T-helper 9 cell (primary cell): ENCODE results near the gene MAK.
A peak's percentile ranks its signal among the peaks of the same experiment; 100 is the strongest.
"Not testable (repeated sequence)": the region's sequence is repeated elsewhere in the genome, so short reads cannot be mapped to it uniquely, and the experiment has no call there.

Experiments used
- DNase-seq: peaks from one replicate; pipeline ENCODE4 v3.0.0-alpha.2; 2020

The MAK gene

DNA sequence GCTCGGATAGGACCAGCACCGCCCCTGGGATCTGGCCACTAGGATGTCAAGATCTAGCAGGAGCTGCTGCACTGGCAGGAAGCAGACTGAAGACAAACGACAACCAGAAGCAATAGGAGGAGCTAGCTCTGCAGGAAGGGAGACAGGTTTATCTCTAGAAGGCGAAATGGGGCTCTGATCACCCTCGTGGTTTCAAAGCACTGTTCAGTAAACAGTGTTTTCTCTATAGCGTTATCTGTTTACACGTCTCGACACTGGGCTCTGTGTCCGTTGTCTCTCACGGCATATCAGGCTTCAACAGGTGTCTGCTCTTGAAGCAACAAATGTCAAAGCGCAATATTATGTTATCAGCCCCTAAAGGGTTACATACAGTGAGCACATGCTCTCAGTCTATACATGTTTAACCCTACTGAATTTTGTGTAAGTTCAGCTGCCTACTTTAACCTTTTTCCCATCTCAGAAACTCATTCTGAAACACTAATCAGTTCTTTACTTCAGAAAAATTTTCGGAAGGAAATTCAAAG lies 66.9 kb downstream of the MAK start:
- no peak for DNase-seq

DNA sequence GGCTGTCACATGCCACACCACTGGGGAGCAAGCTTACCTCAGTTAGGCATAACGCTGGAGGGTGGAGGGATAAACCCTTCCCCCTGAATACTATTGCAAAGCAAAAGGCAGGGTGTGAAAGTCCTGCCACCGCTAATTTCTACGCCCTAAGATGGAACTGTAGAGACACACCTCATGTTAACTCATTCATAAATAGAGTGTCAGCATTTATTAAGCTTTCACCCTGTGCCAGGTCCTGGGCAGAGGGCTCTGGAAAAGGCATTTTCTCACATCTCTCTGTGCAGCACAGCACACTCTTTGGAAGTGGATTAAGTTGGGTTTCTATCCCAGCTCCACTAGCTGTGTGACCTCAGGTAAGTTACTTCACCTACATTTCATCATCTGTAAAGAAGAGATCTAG lies 68.9 kb downstream of the MAK start:
- no peak for DNase-seq

DNA sequence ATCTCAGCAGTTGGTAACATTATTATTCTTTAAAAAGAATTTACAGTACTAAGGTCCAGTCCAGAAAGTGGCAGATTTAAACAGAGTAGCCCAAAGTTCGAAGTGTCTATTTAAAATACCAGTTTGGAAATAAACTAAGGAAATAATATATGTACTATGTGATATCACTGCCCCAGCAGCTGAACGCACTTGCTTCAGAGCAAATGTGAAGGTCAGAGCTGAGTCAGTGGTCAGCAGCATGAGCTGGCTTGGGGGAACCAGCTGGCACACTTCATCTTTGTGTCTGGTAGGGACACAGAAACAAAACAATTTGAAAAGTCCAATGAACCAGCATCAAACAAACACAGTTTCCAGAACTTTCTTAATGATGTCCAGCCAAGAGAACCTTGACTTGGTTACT lies 75.3 kb downstream of the MAK start:
- DNase-seq: no peak

DNA sequence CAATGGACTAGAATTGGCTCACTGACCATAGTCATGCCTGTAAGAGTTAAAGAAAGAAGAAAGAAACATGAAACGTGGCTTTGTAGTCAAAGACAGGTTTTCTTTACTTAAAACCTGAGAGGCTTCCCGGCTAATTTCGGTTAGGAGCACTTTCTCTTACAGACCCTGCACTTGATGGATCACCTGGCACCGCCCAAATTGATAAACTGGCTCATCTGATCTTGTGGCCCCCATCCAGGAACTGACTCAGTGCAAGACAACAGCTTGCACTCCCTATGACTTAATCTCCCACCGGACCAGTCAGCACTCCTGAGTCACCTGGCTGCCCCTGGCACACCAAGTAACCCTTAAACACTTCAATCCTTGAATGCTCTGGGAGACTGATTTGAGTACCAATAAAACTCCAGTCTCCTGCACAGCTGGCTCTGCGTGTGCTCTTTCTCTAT lies 78.4 kb downstream of the MAK start:
- no peak for DNase-seq

DNA sequence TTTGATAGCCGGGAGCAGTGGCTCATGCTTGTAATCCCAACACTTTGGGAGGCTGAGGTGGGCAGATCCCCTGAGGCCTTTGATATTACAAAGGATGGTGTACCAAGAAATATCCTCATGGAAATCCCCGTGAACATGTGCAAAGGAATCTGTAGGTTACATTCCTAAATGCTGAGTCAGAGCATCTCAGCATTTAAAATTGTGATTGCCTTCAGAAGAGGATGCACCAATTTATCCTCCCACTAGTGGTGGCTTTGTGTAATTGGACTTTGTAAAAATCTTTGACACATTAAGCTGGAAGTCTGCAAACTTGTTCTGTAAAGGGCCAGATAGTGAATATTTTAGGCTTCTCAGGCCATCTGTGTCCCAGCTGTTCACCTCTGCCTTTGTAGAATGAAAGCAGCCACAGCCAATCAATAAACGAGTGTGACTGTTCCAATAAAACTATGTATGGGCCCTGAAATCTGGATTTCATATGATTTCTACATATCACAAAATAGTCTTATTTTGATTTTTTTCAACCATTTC lies 79.0 kb downstream of the MAK start:
- no peak for DNase-seq

DNA sequence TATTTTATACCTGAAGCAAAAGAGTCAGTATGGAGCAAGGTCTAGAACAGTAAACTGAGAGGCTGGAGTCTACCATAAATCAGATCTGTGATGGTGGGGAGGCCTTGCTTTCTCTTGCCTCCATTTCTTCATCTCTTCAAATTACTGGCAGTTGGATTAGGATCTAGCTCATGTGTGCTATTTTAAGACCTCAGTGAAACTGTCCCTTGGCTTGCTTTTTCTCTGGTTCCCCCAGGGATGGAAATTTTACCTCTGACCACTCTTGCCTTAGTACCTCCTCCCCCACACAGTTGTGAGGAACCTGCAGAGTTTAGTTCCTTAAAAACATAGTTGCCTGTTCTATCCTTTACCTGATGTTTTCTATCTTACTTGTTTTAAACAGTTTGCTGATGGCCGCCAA lies 82.3 kb downstream of the MAK start:
- DNase-seq: no peak

DNA sequence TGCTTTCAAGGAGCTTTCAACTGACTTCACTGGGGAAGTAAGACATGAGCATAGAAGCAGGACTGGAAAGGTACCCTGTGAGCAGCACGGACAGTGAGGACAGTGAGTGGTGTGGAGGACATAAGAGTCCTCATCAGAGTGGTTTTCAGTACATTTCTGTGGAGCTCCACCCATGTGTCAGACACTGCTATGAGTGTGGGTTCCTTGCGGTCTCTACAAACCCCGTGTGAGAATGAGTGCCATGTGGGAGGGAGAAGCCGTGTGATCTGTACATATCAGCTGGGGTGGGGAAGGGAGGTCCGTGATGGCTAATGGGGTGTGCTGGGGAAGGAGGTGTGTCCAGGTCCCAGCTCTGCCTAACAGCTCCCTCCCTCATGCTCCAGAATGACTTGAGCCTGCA lies 86.6 kb downstream of the MAK start:
- DNase-seq: not testable (repeated sequence)

DNA sequence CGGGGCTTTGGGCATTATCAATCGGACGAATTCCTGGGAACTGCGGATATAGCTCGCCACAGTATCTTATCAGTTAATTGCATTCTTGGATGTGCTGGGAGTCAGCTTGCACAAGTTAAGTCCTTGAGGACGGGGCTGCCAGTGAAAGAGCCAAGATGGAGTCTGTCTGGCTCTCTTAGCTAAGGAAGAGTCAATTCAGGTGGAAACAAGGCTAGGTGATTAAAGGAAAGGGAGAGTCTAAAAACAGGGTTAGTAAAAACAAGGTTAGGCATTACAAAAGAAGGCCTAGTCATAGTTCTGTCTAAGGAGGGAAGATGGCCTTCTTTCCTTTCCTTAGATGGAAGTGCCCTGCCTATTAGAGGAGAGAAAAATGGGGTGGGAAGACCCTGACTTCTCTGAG lies 87.8 kb downstream of the MAK start:
- not testable (repeated sequence) for DNase-seq

DNA sequence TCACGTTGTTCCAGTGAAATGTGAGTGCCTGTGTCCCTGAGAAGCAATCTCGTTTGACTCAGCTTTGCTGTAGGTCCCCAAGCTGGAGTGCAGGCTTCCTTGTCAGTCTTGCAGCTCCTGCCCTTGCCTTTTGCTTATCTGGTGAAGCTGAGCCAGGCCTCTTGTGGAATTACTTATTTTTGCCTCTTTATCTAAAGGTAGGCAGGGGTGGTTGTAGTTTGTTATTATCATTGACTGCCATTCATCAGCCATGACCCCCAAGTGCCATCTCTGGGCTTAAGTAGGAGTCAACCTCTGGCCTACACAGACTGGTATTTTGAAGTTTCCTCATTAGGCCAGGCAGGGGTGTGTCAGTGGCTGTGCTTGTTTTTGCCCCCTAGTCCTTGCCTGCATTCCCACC lies 88.6 kb downstream of the MAK start:
- DNase-seq: no peak

DNA sequence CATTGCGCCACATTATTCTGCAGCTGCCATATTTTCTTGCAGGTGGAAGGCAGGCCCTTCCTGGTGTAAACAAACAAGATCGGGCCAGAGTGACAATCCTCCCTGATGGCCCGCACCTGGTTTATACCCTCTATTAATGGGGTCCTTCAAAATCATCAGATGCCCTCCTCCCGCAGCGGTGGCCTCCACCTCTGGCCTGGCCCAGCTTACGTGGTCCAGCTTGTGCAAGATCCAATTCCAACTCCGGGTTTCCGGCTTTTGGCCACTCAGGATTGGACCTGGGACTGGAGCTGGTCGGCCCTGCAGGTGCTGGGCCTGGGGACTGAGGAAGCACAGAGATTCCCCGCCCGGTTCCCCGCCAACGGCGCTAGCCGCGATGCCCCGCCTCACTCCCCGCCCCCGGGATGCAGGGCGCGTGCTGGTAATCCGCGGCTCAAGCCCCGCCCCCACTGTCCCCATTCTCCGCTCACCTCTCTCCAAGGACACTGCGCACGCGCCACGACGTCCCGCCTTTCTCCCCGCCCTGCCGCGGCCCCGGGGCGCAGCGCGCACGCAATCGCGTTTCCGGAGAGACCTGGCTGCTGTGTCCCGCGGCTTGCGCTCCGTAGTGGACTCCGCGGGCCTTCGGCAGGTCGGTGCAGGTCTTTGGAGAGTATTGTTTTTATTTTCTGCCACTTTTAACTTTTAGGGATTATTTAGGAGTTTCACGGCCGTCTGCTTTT lies 90.9 kb downstream of the MAK start, which contains the start of gene TMEM14B:
Gene TMEM14B (plus strand): TSS at position 555 of the 722 bp plus-strand sequence. CDS start 1,441 bp downstream, outside the sequence.
- peak; percentile 99 for DNase-seq

DNA sequence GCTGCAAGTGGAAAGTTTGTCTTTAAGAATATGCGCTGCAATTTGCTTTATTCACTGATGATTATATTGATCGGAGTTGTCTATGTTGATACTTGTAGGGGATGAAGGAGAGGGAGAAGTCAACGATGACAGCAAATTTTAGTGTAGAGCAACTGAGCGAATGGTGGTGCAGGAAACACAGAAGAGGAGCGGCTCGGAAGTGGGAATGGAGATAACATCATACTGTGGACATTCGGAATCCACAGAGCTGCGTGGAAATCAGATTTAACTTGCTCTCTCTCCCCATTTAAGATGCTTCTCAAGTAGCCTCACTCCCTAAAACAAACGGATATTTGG lies 91.5 kb downstream of the MAK start:
- DNase-seq: no peak

DNA sequence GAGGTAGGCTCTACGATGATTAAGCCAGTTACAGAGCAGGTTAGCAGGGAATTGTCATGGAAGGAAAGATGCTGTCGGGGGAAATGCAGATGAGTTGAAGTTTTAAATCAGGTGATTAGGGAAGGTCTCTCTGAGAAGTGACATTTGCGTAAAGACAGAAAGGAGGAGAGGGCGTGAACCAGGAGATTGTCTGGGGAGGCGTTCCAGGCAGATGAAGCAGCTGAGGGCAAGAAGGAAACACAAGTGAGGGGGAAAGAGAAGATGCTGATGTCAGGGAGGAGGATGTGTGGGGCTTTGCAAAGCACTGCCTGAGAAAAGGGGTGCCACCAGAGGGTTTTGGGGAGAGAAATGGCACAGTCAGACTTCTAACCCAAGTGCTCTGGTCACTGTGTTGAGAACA lies 93.2 kb downstream of the MAK start:
- no peak for DNase-seq

DNA sequence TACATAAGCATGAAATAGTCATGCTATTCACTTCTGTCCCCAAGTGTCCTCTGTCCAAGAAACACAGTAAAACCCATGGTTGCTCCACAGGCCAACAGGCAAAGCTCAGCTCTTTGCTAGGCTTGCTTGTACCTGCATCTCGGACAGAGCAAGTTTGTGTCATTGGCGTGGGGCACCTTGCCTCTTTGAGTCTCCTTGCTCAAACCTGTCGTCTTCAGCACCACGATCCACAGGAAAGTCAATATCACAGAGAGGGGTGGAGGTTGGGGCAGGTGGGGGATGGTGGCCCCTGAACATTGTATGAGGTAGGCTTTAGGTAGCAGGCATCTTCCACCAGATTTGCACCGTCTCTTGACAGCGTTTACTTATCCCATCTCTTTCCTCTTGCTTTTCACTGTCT lies 94.8 kb downstream of the MAK start:
- no peak for DNase-seq

DNA sequence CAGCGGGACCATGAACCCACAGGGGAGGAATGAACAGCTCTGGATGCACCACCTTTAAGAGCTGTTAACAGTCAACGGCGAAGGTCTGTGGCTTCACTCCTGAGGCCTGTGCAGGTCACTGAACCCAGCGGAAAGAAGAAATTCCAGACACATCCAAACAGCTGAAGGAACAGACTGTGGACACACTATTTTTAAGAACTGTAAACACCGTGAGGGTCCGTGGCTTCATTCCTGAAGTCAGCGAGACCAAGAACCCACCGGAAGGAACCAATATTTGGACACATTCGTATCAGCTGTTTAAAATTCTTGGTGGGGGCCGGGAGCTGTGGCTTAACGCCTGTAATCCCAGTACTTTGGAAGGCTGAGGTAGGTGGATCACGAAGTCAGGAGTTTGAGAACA lies 96.1 kb downstream of the MAK start:
- no peak for DNase-seq

DNA sequence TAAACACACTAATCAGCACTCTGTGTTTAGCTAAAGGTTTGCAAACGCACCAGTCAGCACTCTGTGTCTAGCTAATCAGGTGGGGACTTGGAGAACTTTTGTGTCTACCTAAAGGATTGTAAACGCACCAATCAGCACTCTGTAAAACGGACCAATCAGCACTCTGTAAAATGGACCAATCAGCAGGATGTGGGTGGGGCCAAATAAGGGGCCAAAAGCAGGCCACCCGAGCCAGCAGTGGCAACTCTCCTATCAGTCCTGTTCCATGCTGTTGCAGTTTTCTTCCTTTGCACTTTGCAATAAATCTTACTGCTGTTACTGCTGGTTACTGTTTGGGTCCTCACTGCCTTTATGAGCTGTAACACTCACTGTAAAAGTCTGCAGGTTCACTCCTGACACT lies 96.7 kb downstream of the MAK start:
- not testable (repeated sequence) for DNase-seq

DNA sequence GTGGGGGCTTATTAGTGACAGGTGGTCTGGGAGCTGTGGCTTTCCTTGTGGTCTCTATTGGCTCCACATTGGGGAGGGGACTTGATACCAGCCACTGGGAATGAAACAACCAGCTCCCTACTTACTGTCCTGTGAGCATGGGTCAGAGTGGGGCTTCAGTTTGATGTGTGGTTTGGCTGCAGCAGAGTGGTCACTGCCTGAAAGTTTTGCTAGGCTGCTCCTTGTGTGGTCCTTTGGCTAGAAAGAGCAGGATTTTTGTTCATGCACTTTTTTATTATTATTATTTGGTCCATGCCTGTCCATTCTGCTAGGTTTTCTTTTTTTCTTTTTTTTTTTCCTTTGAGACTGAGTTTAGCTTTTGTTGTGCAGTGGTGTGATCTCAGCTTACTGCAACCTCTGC lies 98.3 kb downstream of the MAK start:
- no peak for DNase-seq

DNA sequence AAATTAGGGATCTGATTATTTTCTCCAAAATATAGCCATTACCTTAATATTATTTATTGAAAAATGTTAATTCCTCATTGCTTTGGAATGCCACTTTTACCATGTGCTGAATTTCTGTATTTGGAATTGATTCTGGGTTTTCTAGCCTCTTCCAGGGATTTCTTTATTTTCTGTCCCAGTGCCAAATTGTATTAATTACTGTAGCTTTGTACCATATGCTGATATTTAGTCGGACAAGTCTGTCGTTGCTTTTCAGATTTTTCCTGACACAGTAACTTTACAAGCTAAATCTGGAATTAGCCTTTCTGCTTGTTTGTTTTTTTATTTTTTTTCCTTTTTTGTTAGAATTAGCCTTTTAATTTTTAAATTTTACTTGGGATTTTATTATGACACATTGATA lies 101.6 kb downstream of the MAK start:
- no peak for DNase-seq

DNA sequence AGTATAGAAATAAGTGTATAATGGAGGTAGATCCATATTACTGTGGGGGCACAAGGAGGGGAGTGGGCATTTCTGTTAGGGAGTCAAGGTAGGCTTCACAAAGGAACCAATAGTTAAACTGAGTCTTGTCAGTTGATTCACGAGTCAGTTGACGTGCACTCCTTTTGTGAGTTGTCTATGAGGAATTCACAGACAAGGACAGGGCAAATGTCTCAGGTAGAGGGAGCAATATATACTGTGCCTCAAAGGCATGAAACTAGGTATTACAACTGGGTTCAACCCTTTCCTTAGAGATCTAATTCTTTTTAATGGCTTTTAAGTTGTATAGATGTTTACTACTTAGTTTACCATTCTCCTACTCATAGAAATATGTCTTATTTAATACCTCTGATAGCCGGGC lies 104.5 kb downstream of the MAK start:
- DNase-seq: no peak

DNA sequence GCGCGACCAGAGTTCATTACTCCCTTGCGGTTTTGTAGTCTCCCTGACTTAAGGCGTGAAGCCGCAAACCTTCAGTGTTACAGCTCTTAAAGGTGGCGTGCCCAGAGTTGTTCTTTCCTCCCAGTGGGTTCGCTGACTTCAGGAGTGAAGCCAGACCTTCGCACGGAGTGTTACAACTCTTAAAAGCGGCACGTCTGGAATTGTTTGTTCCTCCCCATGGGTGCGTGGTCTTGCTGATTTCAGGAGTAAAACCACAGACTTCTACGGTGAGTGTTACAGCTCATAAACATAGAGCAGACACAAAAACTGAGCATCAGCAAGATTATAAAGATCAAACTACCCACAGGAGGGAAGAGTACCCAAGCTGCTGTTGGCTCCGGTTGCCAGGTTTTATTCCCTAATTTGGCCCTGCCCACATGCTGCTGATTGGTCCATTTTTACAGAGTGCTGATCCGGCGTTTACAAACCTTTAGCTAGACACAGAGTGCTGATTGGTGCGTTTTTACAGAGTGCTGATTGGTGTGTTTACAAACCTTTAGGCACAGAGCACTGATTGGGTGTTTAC lies 105.1 kb downstream of the MAK start:
- DNase-seq: no peak

DNA sequence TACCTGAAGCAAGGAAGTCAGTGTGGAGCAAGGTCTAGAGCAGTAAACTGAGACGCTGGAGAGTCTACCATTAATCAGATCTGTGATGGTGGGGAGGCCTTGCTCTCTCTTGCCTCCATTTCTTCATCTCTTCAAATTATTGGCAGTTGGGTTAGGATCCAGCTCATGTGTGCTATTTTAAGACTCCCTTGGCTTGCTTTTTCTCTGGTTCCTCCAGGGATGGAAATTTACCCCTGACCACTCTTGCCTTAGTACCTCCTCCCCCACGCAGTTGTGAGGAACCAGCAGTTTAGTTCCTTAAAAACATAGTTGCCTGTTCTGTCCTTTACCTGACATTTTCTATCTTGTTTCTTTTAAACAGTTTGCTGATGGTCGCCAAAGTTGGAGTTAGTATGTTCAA lies 108.1 kb downstream of the MAK start:
- DNase-seq: no peak

DNA sequence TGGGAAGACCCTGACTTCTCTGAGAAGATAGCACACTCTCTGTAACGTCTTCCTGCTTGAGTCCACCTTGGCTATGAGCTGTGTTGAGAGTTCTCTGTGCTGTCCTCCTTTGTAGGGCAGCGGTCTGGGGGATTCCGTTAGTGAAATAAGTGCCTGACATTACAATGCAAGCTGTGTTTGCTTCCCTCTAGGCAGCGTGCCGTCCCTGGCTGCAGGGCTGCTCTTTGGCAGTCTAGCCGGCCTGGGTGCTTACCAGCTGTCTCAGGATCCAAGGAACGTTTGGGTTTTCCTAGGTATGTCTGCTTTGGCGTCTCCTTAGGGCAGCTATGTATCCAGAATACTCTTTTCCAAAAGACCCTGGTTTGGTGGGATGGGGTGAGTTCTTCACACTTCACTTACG lies 112.6 kb downstream of the MAK start:
- DNase-seq: no peak

DNA sequence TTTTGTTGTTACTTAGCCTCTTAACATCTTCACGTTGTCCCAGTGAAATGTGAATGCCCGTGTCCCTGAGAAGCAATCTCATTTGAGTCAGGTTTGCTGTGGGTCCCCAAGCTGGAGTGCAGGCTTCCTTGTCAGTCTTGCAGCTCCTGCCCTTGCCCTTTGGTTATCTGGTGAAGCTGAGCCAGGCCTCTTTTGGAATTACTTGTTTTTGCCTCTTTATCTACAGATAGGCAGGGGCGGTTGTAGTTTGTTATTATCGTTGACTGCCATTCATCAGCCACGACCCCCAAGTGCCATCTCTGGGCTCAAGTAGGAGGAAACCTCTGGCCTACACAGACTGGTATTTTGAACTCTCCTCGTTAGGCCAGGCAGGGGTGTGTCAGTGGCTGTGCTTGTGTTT lies 113.3 kb downstream of the MAK start:
- DNase-seq: no peak

DNA sequence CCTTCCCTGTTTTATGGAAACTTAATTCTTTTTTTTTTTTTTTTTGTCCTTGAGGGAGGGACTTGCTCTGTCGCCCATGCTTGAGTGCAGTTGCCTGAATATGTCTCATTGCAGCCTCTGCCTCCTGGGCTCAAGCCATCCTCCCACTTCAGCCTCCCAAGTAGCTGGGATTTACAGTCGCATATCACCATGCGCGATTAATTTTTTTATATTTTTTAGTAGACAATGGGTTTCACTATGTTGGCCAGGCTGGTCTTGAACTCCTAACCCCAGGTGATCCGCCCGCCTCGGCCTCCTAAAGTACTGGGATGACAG lies 114.8 kb downstream of the MAK start:
- DNase-seq: no peak

DNA sequence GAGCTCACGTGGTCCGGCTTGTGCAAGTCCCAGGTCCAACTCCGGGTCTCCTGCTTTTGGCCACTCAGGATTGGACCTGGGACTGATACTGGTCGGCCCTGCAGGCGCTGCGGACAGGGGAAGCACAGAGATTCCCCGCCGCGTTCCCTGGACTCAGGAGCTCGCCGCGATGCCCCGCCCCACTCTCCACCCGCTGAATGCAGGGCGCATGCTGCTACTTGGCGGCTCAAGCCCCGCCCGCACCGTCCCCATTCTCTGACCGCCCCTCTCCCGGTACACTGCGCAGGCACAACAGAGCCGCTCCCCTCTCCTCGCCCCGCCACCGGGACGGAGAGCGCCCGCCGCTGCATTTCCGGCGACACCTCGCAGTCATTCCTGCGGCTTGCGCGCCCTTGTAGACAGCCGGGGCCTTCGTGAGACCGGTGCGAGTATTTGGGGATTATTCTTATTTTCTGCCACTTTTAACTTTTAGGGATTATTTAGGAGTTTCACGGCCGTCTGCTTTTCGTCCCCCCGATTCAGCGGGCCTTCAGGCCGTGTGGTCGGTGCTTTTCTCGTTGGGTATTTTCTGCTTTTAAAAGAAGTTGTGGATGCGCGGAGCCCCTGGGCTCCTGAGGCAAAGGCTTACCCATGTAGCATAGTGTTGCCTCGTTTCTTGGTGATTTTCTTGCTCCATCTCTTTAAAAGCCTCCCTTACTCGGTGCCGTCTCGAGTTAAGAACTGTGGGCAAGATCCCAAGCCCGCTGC lies 115.3 kb downstream of the MAK start, which contains the start of gene TMEM14C:
Gene TMEM14C (plus strand): TSS at position 251 of the 747 bp plus-strand sequence. CDS start 1,544 bp downstream, outside the sequence.
- peak; percentile 69 for DNase-seq
